Stomach (tissue), 4 donors: Measurements from ENCODE around the gene ISG20.

Source experiments
- CTCF ChIP-seq, 7 experiments: fragments of 450-650 bp in 4 of 7; fragments of 200-600 bp in 3 of 7; sonication (generic) in 3 of 7; IDR thresholded peaks; one replicate each; pipeline ENCODE4 v1.5.1; 2016 to 2019; ENCODE audit warnings: antibody characterized with exemption in 7 of 7, control low read depth in 2 of 7, mild to moderate bottlenecking in 1 of 7
- POLR2A ChIP-seq, 4 donors: fragments of 450-650 bp; IDR thresholded peaks; one replicate each; pipeline ENCODE4 v1.6.1; 2016; ENCODE audit warnings: antibody characterized with exemption in 4 of 4, control low read depth in 2 of 4, mild to moderate bottlenecking in 1 of 4, moderate library complexity in 1 of 4
- POLR2AphosphoS5 ChIP-seq, 3 donors: sonication (generic); formaldehyde crosslinking; IDR thresholded peaks; one replicate each; pipeline ENCODE4 v1.6.1; 2016; ENCODE audit warnings: antibody characterized with exemption in 3 of 3

GRCh38 chr15:88651971-88652370 is 13.2 kb downstream of the ISG20 start:
- no peak for TF ChIP-seq POLR2A (IDR thresholded peaks at IDR 0.05)
- TF ChIP-seq CTCF (IDR thresholded peaks at IDR 0.05) = no peak
- TF ChIP-seq POLR2AphosphoS5 (IDR thresholded peaks at IDR 0.05) = no peak
